CD4-positive, alpha-beta T cell treated with Interleukin-10 for 1 hour (primary cell): ENCODE measurements around the gene CAMKK1.
A peak's percentile ranks its signal among the peaks of the same experiment; 100 is the strongest.

ENCODE experiments used
- DNase-seq: peaks from one replicate; pipeline ENCODE4 v3.0.0-alpha.2; 2020

The CAMKK1 gene

DNA sequence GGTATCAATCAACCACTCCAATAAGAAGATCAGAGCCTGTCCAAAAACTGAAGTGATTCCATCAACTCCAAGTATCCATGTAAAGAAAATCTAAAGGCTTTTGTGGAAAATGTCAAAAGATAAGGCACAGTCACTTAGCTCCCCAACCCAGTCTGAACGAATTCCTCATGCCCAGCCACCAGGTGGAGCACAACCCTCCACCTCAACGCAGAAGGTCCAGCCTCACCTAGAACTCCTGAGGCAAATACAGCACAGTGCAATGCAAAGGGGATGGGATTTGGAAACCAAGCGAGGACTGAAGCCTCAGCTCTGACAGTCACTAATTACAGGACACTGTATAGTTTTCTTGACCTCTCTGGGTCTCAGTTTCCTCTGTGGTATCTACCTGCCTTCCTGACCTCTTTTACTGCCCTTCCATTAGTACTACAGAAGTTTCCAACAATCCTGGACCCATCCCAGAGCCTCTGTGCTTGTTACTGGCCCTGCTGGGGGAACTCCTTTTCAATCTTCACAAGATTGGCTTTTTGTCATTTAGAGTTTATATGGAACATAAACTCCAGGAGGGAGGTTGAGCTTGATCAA lies 48.8 kb downstream of the CAMKK1 start:
- peak; percentile 58 for DNase-seq

DNA sequence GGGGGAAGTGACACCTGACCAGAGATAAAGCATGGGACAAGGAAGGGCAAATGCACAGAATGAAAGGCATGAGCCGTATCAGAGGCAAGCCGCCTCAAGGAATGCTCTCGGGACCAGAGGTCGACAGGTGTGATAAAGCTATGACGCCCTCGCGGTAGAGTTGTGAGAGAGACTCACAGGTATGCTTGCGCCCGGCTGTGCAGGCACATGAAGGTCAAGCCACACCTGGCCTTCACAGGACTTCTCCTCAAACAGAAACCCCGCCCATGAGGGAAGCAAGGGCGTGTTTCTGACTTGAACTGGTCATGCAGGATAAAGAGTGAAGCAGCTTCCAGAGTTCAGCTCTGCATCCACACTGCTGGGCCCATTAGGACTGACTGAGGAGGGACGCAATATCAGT lies 54.6 kb downstream of the CAMKK1 start:
- no peak for DNase-seq

DNA sequence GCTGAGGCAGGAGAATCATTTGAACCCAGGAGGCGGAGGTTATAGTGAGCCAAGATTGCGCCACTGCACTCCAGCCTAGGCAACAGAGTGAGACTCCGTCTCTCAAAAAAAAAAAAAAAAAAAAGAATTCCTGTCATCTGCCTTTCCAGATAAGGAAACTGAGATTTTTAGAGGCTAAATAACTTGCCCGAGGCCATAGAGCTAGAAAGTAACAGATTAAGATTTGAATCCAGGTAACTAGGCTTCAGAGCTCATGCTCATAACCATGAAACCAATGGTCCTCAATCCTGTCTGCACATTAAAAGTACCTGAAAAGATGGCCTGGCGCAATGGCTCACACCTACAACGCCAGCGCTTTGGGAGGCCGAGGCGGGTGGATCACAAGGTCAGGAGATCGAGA lies 56.3 kb downstream of the CAMKK1 start:
- no peak for DNase-seq

DNA sequence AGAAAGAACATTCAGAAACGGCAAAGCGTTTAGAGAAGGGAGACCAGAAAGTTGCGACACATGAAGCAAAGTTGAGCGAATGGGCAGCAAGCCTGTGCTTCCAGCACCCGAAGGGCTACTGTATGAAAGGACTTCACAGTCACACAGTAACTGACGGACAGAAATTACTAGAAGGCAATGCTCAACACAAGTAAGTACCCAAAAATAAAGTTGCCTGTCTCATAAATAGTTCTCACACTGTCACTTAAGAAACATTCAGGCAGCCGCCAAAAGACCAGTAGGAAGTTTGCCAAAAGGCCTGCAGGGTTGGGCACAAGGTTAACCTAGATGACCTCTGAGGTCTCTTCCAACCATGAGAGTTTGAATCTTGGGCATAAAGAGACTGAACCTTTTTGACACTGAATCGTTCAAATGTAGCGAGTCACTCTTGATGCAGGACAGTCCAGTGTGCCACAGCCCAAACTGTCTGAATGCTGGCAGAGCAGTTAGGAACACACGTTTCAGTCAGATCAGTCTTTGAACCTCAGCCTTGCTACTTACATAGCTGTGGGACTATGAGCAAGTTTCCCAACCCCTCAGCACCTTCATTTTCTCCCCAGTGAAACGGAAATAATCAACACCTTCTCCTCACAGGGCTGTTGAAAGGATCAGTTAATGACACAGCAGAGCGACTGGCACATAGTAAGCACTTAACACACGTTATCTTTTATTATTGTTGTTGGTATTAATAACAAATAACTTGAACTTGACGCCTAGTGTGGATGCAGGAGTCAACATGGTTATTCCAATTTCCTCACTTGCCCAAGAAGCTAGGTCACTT lies 57.2 kb downstream of the CAMKK1 start:
- no peak for DNase-seq

DNA sequence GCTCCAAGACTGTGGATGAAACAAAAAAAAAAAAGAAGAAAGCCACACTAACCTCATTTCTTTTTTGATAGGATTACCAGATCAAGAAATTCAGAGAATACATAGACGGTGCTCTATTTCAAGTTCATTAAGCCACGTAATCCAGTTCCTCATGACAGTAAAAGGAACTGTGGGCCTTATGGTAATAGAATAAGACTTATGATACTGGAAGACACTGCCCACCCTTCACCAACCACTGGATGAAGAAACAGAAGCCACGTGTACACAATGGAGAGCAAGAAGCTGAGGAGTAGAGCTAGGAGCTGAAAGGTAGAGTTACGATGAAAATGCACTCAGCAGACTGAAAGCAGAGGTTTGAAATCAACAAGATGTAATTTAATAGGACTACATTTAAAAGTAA lies 58.0 kb downstream of the CAMKK1 start:
- no peak for DNase-seq

DNA sequence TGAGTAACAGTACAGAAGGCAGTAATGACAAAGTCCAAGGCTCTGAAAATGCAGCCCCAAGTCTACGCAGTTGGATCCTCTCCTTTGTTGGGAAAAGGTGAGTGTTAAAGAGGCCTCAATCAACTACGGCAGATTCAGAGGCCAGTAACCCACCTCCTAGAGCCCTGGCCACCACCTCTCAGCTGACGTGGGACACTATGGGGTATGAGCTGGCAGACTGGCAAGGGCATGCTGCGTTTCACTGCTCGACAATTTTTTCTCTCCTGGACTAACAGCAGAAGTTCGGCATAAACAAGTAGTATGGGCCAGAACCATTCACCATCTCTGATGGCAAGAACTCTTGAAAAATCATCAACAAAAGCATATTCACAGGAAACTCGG lies 64.0 kb downstream of the CAMKK1 start:
- no peak for DNase-seq

DNA sequence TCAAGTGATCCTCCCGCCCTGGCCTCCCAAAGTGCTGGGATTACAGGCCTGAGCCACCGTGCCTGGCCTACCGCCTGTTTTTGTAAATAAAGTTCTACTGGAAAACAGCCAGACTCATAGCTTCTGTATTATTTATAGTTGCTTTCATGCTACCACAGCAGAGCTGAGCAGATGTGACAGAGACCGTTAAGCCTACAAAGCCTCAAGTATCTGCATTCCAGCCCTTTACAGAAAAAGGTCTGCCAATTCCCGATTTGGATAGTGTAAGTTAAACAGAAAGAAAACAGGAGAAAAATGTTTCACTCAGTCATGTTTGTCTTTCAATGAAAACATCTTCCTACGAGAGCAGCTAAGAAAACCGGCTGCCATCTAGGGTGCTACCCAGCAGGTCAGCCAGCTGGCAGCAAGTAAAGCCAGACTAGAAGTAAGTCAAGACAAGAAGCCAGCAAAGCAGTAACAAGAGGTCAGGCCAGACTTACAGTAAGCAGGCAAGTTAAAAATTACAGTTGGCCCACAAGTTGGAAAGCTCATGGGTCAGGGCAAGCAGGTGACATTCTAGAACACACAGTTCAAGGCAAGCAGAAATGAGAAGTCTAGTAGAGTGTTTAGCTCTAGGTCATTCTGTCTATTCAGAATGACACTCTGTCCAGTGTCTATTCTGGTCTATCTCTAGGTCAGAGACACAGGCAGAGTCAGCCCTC lies 64.6 kb downstream of the CAMKK1 start:
- no peak for DNase-seq

DNA sequence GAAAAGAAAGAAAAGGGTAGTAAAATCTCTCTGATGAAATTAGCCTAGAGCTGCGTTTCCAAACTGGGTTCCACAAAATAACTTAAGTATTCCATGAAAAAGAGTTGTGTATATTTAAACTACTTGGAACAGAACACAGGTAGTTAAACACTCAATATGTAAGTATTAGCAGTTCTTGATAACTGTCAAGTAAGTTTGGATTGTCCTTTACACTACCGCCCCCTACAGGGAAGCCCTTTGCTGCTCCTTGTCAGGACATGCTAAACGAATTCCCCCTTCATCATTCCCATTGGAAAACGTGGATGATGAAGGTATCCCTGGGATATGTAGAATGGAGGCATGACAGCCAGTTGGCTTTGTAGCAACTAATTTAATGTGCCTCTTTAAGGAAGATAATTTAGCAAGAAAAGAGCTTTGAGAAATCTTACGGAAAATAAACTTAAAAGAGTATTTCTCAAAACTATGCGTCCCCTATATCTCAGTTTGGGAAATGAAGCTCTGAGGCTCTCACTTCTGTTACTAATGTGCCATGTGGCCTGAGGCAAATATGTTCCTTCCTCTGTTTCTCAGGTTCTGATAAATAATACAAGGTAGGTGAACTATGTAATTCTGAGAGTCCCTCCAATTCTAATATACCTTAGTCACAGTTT lies 65.6 kb downstream of the CAMKK1 start:
- DNase-seq: peak; percentile 81

DNA sequence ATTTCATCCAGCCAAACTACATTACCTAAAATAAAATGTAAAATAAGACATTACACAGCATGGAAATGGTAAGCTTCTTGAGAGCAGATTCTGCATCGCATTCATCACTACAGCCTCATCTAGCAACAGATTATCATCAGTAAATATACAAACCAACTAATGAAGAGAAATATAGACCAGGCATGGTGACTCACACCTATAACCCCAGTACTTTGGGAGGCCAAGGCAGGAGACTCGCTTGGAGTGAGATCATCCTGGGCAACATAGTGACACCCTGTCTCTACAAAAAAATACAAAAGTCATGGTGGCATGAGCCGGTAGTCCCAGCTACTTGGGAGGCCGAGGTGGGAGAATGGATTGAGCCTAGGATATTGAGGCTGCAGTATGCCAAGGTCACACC lies 66.7 kb downstream of the CAMKK1 start:
- no peak for DNase-seq

DNA sequence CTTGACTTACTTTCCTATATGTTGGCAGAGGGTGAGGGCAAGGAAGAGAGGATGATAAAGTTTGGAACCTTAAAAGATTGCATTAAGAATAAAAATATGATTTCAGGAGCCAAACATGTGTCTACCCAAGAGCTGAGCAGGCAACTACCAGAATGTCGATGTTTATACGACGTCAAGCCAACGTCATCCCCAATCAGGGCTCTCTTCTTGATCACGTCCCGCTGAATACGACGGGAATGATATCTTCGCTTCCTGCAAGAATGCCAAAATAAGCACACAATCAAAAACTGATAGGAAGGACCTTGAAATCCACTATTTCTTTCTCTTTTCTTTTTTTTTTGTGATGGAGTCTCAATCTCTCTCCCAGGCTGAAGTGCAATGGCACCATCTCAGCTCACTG lies 71.8 kb downstream of the CAMKK1 start:
- no peak for DNase-seq

DNA sequence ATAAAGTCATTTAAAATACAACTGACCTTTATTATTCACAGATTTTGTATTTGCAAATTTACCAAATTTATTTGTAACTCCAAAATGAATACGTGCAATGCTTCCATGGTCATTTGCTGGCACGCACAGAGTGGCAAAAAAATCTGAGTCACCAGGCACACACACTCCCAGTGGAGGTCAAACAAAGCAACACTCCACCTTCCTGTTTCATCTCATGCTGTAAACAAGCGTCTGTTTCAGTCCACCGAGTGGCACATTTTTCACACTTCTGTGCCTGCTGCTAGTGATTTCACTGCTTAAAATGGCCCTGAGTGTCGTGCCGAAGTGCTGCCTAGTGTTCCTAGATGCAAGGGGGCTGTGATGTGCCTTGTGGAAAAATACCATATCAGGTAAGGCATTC lies 74.1 kb downstream of the CAMKK1 start:
- no peak for DNase-seq

DNA sequence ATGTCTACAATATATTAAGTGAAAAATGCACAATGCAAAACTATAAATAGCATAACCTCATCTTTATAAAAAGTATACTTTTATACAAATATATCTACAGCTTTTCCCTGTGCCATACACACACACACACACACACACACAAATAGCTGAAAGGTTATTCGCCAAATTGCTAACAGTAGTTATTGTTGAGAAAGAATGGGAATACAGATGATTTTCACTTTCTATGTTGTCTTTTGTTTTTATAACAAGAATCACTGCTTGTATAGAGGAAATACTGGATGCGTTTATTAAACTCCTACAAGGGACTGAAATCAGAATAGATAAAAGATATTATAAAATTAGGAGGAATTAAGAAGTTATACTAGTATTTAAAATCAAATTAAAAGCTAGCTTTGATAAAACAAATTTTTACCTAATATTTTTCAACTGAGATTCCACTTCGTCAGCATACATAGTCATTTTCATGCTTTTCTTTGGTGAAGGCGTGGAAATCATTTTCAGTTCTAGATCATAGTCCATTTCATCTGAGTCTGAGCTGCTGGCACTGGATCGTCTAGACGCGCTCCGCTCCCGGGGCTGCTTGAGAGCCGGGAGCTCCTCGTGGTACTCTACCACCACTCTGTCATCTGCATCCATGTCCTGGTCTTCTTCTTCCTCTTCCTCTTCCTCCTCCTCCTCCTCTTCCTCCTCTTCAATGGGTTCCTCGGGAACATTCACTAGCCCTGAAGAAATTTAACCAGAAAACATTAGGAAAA lies 74.8 kb downstream of the CAMKK1 start:
- DNase-seq: no peak

DNA sequence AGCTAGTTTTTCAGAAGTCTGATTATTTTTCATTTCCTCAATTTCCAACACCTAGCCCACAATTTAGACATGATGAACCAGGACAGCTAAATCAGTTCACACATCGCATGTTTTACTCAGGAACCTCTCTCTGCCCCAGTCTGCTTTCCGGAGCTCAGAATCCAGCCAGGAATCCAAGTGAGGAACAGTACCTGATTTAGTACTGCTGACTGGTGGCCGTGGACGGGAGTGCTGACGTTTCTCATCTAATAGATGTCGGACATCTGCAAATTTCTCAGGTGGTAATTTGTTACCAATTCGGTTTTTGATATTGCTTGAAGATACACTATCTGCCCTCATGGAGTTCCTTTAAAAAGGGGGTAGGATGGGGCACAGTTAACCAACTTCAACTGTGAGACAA lies 76.9 kb downstream of the CAMKK1 start:
- DNase-seq: no peak

DNA sequence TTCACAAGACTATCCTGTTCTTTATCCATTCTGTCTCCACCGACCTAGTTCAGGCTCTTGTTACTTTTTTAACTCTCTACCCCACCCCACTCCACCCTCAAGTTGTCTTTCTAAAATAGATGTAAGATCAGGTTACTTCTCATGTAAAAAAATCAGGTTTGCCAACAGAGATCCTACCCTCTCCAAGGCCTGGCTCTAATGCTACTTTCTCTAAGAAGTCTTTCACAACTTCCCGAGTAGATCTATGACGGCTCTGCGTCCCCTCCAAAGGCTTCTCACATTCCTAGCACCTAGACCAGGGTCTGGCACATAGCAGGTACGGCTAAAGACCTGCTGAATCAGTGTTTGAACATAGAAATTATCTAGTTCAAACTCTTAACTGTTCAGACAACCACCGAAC lies 77.7 kb downstream of the CAMKK1 start:
- no peak for DNase-seq

DNA sequence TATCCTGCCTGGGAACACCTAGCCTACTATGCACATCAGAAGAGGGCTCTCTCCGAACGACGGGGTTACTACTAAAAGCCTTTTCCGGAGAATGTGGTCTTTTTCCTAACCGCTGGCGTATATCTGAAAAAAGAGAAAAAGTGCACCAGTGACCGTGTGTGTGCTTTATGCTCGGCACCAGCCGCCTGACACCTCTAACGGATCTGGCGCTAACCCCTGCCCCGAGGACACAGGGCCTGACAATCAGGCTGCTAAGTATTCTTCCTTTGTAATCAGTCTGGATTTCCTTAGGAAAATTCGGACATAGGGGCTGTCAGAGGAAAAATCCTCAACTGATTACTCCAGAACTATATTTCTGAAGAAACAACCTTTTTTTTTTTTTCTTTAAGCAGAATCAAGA lies 78.5 kb downstream of the CAMKK1 start:
- DNase-seq: no peak

DNA sequence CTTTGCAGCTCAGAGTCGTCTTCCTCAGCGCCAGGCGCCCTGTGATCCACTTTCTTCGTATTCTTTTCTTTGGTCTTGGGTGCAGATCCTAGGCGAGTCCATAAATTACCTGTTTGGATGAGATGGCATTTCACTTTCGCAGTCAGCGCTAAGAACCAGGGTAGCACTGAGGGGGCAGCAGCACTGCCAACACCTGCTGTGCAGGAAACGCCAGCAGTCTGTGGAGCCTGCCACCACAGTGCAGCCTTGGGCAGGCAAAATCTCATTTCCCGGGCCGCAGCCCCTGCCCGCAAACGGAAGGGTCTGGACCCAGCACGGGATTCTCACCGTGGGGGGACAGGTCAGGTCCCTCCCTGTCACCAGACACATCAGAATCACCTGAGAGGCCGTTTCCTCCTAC lies 79.7 kb downstream of the CAMKK1 start:
- DNase-seq: no peak

DNA sequence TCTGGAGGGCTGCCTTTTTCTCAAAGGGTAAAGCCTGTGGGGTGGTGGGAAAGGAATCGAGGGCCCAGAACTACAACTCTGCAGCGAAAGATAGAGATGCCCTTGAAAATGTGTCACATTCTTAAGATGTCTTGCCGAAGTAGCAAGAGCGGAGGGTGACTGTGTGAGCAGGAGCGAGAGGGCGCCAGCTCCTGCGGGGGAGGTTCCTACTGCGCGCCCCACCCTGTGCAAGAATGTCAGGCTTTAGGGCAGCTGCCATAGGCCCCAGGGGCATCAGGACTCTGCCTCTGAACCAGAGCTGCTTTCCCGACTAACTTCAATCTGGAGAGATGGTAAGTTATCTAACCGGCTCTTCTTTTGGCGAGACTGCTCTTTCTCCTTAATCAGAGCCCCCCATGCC lies 80.1 kb downstream of the CAMKK1 start:
- no peak for DNase-seq

DNA sequence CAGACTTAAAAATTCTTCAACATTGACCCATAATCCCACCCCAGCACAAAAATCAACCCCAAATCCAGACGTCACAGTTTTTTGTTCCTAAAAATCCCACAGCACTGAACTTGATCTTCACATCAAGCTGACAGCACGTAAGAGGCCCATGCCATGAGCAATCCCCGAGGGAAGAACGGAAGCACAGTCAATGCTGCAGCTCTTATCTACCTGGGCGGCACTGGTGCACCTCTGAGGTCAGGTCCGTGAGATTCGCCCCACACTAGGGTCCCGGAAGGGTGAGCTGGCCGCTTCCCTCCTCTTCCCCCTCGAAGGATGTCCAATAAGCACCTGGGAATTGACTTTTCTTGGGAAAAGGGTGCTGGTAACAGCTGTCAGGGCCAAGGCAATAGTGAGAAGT lies 80.6 kb downstream of the CAMKK1 start:
- DNase-seq: no peak
